Spleen (tissue), 11 donors: Measurements from ENCODE around the gene HEMK1. TPM values are rescaled to one million over a fixed set of nuclear protein-coding genes. Genes with fewer than 3 reads are reported as not detected.

Source experiments
- DNase-seq: peaks from one replicate; pipeline ENCODE4 v3.0.0-alpha.2; 2020
- H3K27ac ChIP-seq, 8 donors: fragments of 200-600 bp; sonication (generic) in 7 of 8; 1 replicate in 4 of 8; 2 replicates in 4 of 8; pipeline versions ENCODE4 v1.5.0 to v1.8.0; 2016 to 2021; ENCODE audit warnings: inconsistent platforms in 4 of 8, mild to moderate bottlenecking in 4 of 8, moderate library complexity in 1 of 8
- H3K27me3 ChIP-seq, 7 donors: fragments of 200-600 bp; sonication (generic) in 6 of 7; replicated peaks in 1 of 7; 1 replicate in 4 of 7; 2 replicates in 3 of 7; pipeline versions ENCODE4 v1.5.0 to v1.8.0; 2016 to 2021; ENCODE audit warnings: inconsistent platforms in 3 of 7, mild to moderate bottlenecking in 1 of 7
- H3K36me3 ChIP-seq, 6 donors: fragments of 200-600 bp; sonication (generic) in 5 of 6; 1 replicate in 4 of 6; 2 replicates in 2 of 6; pipeline versions ENCODE4 v1.5.0 to v1.8.0; 2016 to 2021; ENCODE audit warnings: inconsistent platforms in 2 of 6
- H3K4me1 ChIP-seq, 6 donors: fragments of 200-600 bp; sonication (generic) in 5 of 6; 1 replicate in 3 of 6; 2 replicates in 3 of 6; pipeline versions ENCODE4 v1.5.0 to v1.8.0; 2016 to 2021; ENCODE audit warnings: inconsistent platforms in 3 of 6
- H3K4me3 ChIP-seq, 8 donors: fragments of 200-600 bp; sonication (generic) in 7 of 8; 1 replicate in 4 of 8; 2 replicates in 4 of 8; pipeline versions ENCODE4 v1.5.0 to v1.8.0; 2016 to 2021; ENCODE audit warnings: inconsistent platforms in 4 of 8, mild to moderate bottlenecking in 4 of 8, moderate library complexity in 2 of 8
- H3K9me3 ChIP-seq, 8 donors: fragments of 200-600 bp; sonication (generic) in 7 of 8; 1 replicate in 4 of 8; 2 replicates in 4 of 8; pipeline versions ENCODE4 v1.5.0 to v1.8.0; 2016 to 2021; ENCODE audit warnings: inconsistent platforms in 4 of 8
- CTCF ChIP-seq, 11 experiments: fragments of 200-600 bp in 7 of 11; fragments of 450-650 bp in 4 of 11; sonication (generic) in 4 of 11; IDR thresholded peaks in 8 of 11; conservative IDR thresholded peaks in 3 of 11; 1 replicate in 7 of 11; 2 replicates in 4 of 11; pipeline versions ENCODE4 v1.4.0 to v1.8.0; 2016 to 2021; ENCODE audit warnings: antibody characterized with exemption in 11 of 11, inconsistent platforms in 4 of 11, mild to moderate bottlenecking in 1 of 11
- POLR2A ChIP-seq, 3 donors: fragments of 450-650 bp; IDR thresholded peaks; one replicate each; pipeline ENCODE4 v1.5.1; 2017; ENCODE audit warnings: antibody characterized with exemption in 3 of 3, mild to moderate bottlenecking in 1 of 3
- POLR2AphosphoS5 ChIP-seq, 3 donors: sonication (generic); formaldehyde crosslinking; IDR thresholded peaks; one replicate each; pipeline ENCODE4 v1.5.1; 2017; ENCODE audit warnings: antibody characterized with exemption in 3 of 3
- WGBS, 5 donors: extraction: QIAGEN DNeasy Blood & Tissue Kit in 3 of 5; methylation state at CpG; one replicate each; pipeline versions ENCODE4 v1.1.5 to v1.1.7; 2013 to 2018; 5-methylcytosine and 5-hydroxymethylcytosine counted together
- intact Hi-C: fragments of 100-400 bp; cut with DNase I; formaldehyde crosslinking; loops from one replicate; pipeline ENCODE4 v1.15.0; 2023; ENCODE audit warnings: low total_unique reads
- polyA plus RNA-seq, 3 donors: library from polyadenylated mRNA; stranded (reverse); fragments of 200-250 nt; gene quantifications; one replicate each; pipeline ENCODE4 v1.2.1, GENCODE V29; 2013
- total RNA-seq, 7 donors: library from RNA; depleted of rRNA in 3 of 7; stranded (reverse); fragments of >200 nt in 3 of 7; fragmentation: NEBNext Ultra II Directional in 4 of 7; extraction: Animal tissue kit (Norgen Biotek cat#: 25700) in 4 of 7; gene quantifications; one replicate each; pipeline versions ENCODE4 v1.1.0 to v1.2.1, GENCODE V29; 2016 to 2021
- donor health status: healthy with polysubstance abuse.
- donor health status: DM: no; HTN: no; CAD: no; lungs with moderate emphysema.
- donor health status: DM: no; HTN: no; CAD: no.
- donor health status: Bipolar disorder and iron deficiency.
- donor health status: healthy.
- donor health status: DM: no; HTN: no; CAD: no.
- donor health status: DM: yes; HTN: yes; CAD: no.

Gene HEMK1
- total and polyA plus RNA-seq, 10 donors, result 7.6 to 45.2 (median 20.8) TPM

- no peak overlapping the region for H3K27ac ChIP-seq
- TF ChIP-seq POLR2A (IDR thresholded peaks at IDR 0.05) (no peak), POLR2AphosphoS5 (IDR thresholded peaks at IDR 0.05) (no peak), CTCF (IDR thresholded peaks at IDR 0.05 in 8 of 11, conservative IDR thresholded peaks at IDR 0.05 in 3 of 11) (no peak)
- no peaks in the 10 kb centered on the region for H3K4me1 ChIP-seq
- DNase-seq, result no peak
- H3K9me3 ChIP-seq, result no peaks in the 10 kb centered on the region
- intact Hi-C loops, result no loop called here
- H3K4me3 ChIP-seq, result no peak overlapping the region
- 63 to 77% (median 64%) methylated on average over 9 of the region's 9 CpGs for WGBS, 5 donors
- peaks cover 0 to 52% (median 0%) of the 10 kb centered on the region in 7 donors for H3K27me3 ChIP-seq
- H3K36me3 ChIP-seq, result no peaks in the 10 kb centered on the region
These were observed 35.4 kb upstream of the HEMK1 start for GRCh38 chr3:50533807-50534461.

GRCh38 chr3:50534681-50535330 is 34.5 kb upstream of the HEMK1 start:
- Histone ChIP-seq H3K36me3 (no peaks in the 10 kb centered on the region), H3K9me3 (no peaks in the 10 kb centered on the region), H3K4me1 (no peaks in the 10 kb centered on the region), H3K27ac (no peak overlapping the region), H3K4me3 (no peak overlapping the region), H3K27me3 (peaks cover 0 to 52% (median 0%) of the 10 kb centered on the region in 7 donors)
- no peak for DNase-seq
- no peak for TF ChIP-seq CTCF (IDR thresholded peaks at IDR 0.05 in 8 of 11, conservative IDR thresholded peaks at IDR 0.05 in 3 of 11)
- no peak for TF ChIP-seq POLR2A (IDR thresholded peaks at IDR 0.05)
- TF ChIP-seq POLR2AphosphoS5 (IDR thresholded peaks at IDR 0.05), result no peak
- intact Hi-C loops, result no loop called here
- WGBS, 5 donors, result 70 to 90% (median 76%) methylated on average over 9 of the region's 9 CpGs

GRCh38 chr3:50536471-50537180 is 32.7 kb upstream of the HEMK1 start:
- WGBS, 5 donors, result 61 to 84% (median 67%) methylated on average over 5 of the region's 5 CpGs
- intact Hi-C loops, result no loop called here
- TF ChIP-seq CTCF (IDR thresholded peaks at IDR 0.05 in 8 of 11, conservative IDR thresholded peaks at IDR 0.05 in 3 of 11) (no peak), POLR2AphosphoS5 (IDR thresholded peaks at IDR 0.05) (no peak), POLR2A (IDR thresholded peaks at IDR 0.05) (no peak)
- Histone ChIP-seq H3K4me1 (no peaks in the 10 kb centered on the region), H3K27ac (no peak overlapping the region), H3K9me3 (no peaks in the 10 kb centered on the region), H3K27me3 (peaks cover 0 to 47% (median 0%) of the 10 kb centered on the region in 7 donors), H3K36me3 (no peaks in the 10 kb centered on the region), H3K4me3 (no peak overlapping the region)
- DNase-seq, result no peak
